GM23338 (cell line): ENCODE data around the gene PALM. TPM values are rescaled to one million over a fixed set of nuclear protein-coding genes. Genes with fewer than 3 reads are reported as not detected.

Source experiments
- ATAC-seq: fragments of 200-7000 bp; cut with Tn5 transposase; 3 replicates; pipeline ENCODE4 v1.9.1; 2020
- DNase-seq: peaks from one replicate; pipeline ENCODE4 v3.0.0-alpha.2; 2015; ENCODE audit warnings: low spot score
- H2AFZ ChIP-seq: fragments of 200-600 bp; sonication (generic); 2 replicates; pipeline ENCODE4 v1.8.0; 2016; ENCODE audit warnings: antibody characterized with exemption, mild to moderate bottlenecking, moderate library complexity
- H3F3A ChIP-seq: fragments of 200-600 bp; sonication (generic); replicated peaks from 2 replicates; pipeline ENCODE4 v1.8.0; 2017; ENCODE audit warnings: antibody characterized with exemption, mixed run types, low read depth
- H3K27ac ChIP-seq: fragments of 200-600 bp; sonication (generic); 2 replicates; pipeline ENCODE4 v1.6.1; 2016; ENCODE audit warnings: low read depth
- H3K27me3 ChIP-seq: fragments of 200-600 bp; sonication (generic); 2 replicates; pipeline ENCODE4 v1.8.0; 2016; ENCODE audit warnings: mild to moderate bottlenecking, mixed run types, moderate library complexity; ENCODE audit not compliant: insufficient read depth
- H3K36me3 ChIP-seq: fragments of 200-600 bp; sonication (generic); 2 replicates; pipeline ENCODE4 v1.8.0; 2016; ENCODE audit warnings: mild to moderate bottlenecking; ENCODE audit not compliant: insufficient read depth
- H3K4me1 ChIP-seq: fragments of 200-600 bp; sonication (generic); 2 replicates; pipeline ENCODE4 v1.8.0; 2016; ENCODE audit warnings: mild to moderate bottlenecking, moderate library complexity; ENCODE audit not compliant: insufficient read depth
- H3K4me2 ChIP-seq: fragments of 200-600 bp; sonication (generic); 2 replicates; pipeline ENCODE4 v1.7.1; 2017; ENCODE audit warnings: mixed run types
- H3K4me3 ChIP-seq: fragments of 200-600 bp; sonication (generic); 2 replicates; pipeline ENCODE4 v1.6.1; 2016; ENCODE audit warnings: mixed run types
- H3K79me2 ChIP-seq: fragments of 200-600 bp; sonication (generic); replicated peaks from 2 replicates; pipeline ENCODE4 v1.8.0; 2017; ENCODE audit warnings: mild to moderate bottlenecking; ENCODE audit not compliant: insufficient read depth
- H3K9me2 ChIP-seq: fragments of 200-600 bp; sonication (generic); 2 replicates; pipeline ENCODE4 v1.8.0; 2017; ENCODE audit not compliant: insufficient read depth
- H4K20me1 ChIP-seq: fragments of 200-600 bp; sonication (generic); replicated peaks from 2 replicates; pipeline ENCODE4 v1.8.0; 2017; ENCODE audit warnings: mild to moderate bottlenecking; ENCODE audit not compliant: insufficient read depth
- H3K27ac Mint-ChIP-seq: 2 replicates; pipeline ENCODE4 v1.8.0; 2020; ENCODE audit warnings: inconsistent platforms, mild to moderate bottlenecking, moderate library complexity, mixed read lengths
- H3K27me3 Mint-ChIP-seq: 3 replicates; pipeline ENCODE4 v1.8.0; 2022; ENCODE audit warnings: low read depth, mild to moderate bottlenecking, moderate library complexity, mixed read lengths, inconsistent platforms; ENCODE audit not compliant: insufficient read depth, poor library complexity
- H3K36me3 Mint-ChIP-seq: 3 replicates; pipeline ENCODE4 v1.8.0; 2021; ENCODE audit warnings: low read depth, mild to moderate bottlenecking, inconsistent platforms, moderate library complexity, mixed read lengths
- H3K4me1 Mint-ChIP-seq: 3 replicates; pipeline ENCODE4 v1.8.0; 2020; ENCODE audit warnings: mild to moderate bottlenecking, inconsistent platforms, mixed read lengths
- H3K4me3 Mint-ChIP-seq: 3 replicates; pipeline ENCODE4 v1.8.0; 2021; ENCODE audit warnings: moderate library complexity, mild to moderate bottlenecking, inconsistent platforms, mixed read lengths
- H3K9me3 Mint-ChIP-seq: 3 replicates; pipeline ENCODE4 v1.8.0; 2020; ENCODE audit warnings: moderate library complexity, mild to moderate bottlenecking, inconsistent platforms, mixed read lengths
- CREB1 ChIP-seq: fragments of 250-450 bp; sonication (Bioruptor Pico); IDR thresholded peaks from 2 replicates; pipeline ENCODE4 v1.5.0; 2020; ENCODE audit warnings: low read depth, mild to moderate bottlenecking, moderate library complexity
- CTCF ChIP-seq, 2 experiments: fragments of 200-600 bp in 1 of 2; sonication (generic) in 1 of 2; conservative IDR thresholded peaks; 2 replicates each; pipeline versions ENCODE4 v1.5.1 to v1.6.1; 2016 to 2017; ENCODE audit warnings: antibody characterized with exemption in 2 of 2, low read depth in 2 of 2, mild to moderate bottlenecking in 2 of 2, moderate library complexity in 1 of 2
- EZH2phosphoT487 ChIP-seq: fragments of 200-600 bp; sonication (generic); IDR thresholded peaks from one replicate; pipeline ENCODE4 v1.8.1; 2018; ENCODE audit warnings: antibody characterized with exemption; ENCODE audit not compliant: unreplicated experiment
- NANOG ChIP-seq: IDR thresholded peaks from 2 replicates; pipeline ENCODE4 v1.6.1; 2016; ENCODE audit warnings: antibody characterized with exemption, borderline replicate concordance
- POLR2AphosphoS5 ChIP-seq: IDR thresholded peaks from 2 replicates; pipeline ENCODE4 v1.6.1; 2016; ENCODE audit warnings: antibody characterized with exemption, low read depth
- REST ChIP-seq: IDR thresholded peaks from one replicate; pipeline ENCODE4 v1.6.1; 2018; ENCODE audit warnings: antibody characterized with exemption; ENCODE audit not compliant: unreplicated experiment
- ZNF114 ChIP-seq: fragments of 250-450 bp; sonication (Bioruptor Pico); IDR thresholded peaks from 2 replicates; pipeline ENCODE4 v1.5.0; 2020; ENCODE audit warnings: mild to moderate bottlenecking, moderate library complexity
- ZNF331 ChIP-seq: fragments of 250-450 bp; sonication (Bioruptor Pico); IDR thresholded peaks from 2 replicates; pipeline ENCODE4 v1.5.0; 2020; ENCODE audit warnings: low read depth, mild to moderate bottlenecking, moderate library complexity
- ZNF462 ChIP-seq: fragments of 250-450 bp; sonication (Bioruptor Pico); IDR thresholded peaks from 2 replicates; pipeline ENCODE4 v1.5.0; 2020; ENCODE audit warnings: mild to moderate bottlenecking, moderate library complexity
- polyA plus RNA-seq: library from polyadenylated mRNA; unstranded; fragments of >200 nt; fragmentation: Nextera tagmentation; extraction: Ambion mirVana; gene quantifications from 2 replicates; pipeline ENCODE4 v1.2.1, GENCODE V29; 2016
- total RNA-seq: library from RNA; depleted of rRNA; stranded (reverse); fragments of >200 nt; shearing (Covaris generic); gene quantifications from 2 replicates; pipeline ENCODE4 v1.2.3, GENCODE V29; 2014

PALM gene
- total and polyA plus RNA-seq, 2 experiments from 2014 or later: 3.8 to 26.1 TPM

- Histone ChIP-seq H3K27ac (no peak overlapping the region), H3K4me1 (peaks cover 6% of the 10 kb centered on the region), H3K4me2 (peak overlapping the region; percentile 80), H3K9me2 (no peaks in the 10 kb centered on the region), H3F3A (peaks cover 8% of the 10 kb centered on the region; the same call in 1 of the 2 replicates), H3K27me3 (no peaks in the 10 kb centered on the region), H2AFZ (peak overlapping the region; percentile 94; the same call in 1 of the 2 replicates), H3K36me3 (no peaks in the 10 kb centered on the region), H3K79me2 (peaks cover 42% of the 10 kb centered on the region), H4K20me1 (peaks cover 22% of the 10 kb centered on the region), H3K4me3 (peak overlapping the region; percentile 82)
- Mint-ChIP-seq H3K27ac (no peak overlapping the region), H3K9me3 (peaks cover 14% of the 10 kb centered on the region), H3K27me3 (peaks cover 16% of the 10 kb centered on the region), H3K4me3 (peak overlapping the region; percentile 69), H3K36me3 (no peaks in the 10 kb centered on the region; the same call in 1 of the 3 replicates), H3K4me1 (peaks cover 13% of the 10 kb centered on the region)
- DNase-seq: no peak
- ATAC-seq: no peak
- TF ChIP-seq ZNF462 (no peak), ZNF331 (no peak), NANOG (no peak), EZH2phosphoT487 (no peak), CREB1 (CRISPR knock-in tag) (no peak), REST (no peak), ZNF114 (CRISPR knock-in tag) (no peak), POLR2AphosphoS5 (no peak), CTCF (conservative IDR thresholded peaks at IDR 0.05; ENCODE audit: low read depth in 2 of 2) (no peak)
Observed at GRCh38 chr19:663682-664117, 45.0 kb upstream of the PALM start.
